ENCODE measurements around the gene DHDH.

DHDH gene

GRCh38 chr19:48961673-48962028 lies 28.2 kb downstream of the DHDH start:
- peaks cover 35% of the 10 kb centered on the region for H3K4me1 ChIP-seq (ENCODE audit: insufficient read depth, low read length)
- TF ChIP-seq EZH2 (IDR thresholded peaks at IDR 0.05; ENCODE audit: borderline replicate concordance, low read depth, low read length, severe bottlenecking), result no peak
- TF ChIP-seq CTCF (IDR thresholded peaks at IDR 0.05; ENCODE audit: borderline replicate concordance, extremely low read depth, low read length, poor library complexity, severe bottlenecking), result no peak
- H3K27ac ChIP-seq (ENCODE audit: low read length), result no peak overlapping the region
- H3K4me3 ChIP-seq (ENCODE audit: low read depth in 1 of 2, low read length in 2 of 2), result no peak overlapping the region
- no peak overlapping the region for H3K9ac ChIP-seq (ENCODE audit: low read depth, low read length)
- no peak overlapping the region for H2AFZ ChIP-seq (ENCODE audit: low read depth, low read length)
- H3K79me2 ChIP-seq (ENCODE audit: insufficient read depth, low read length), result peaks cover 28% of the 10 kb centered on the region
- ATAC-seq (ENCODE audit: insufficient read depth, low read depth), result no peak
- DNase-seq, result no peak
- no peaks in the 10 kb centered on the region for H3K27me3 ChIP-seq (ENCODE audit: insufficient read depth, low read length, poor library complexity)
- peaks cover 8% of the 10 kb centered on the region for H4K20me1 ChIP-seq (ENCODE audit: insufficient read depth, low read length)
- H3K36me3 ChIP-seq (ENCODE audit: insufficient read depth, low read length), result peaks cover 17% of the 10 kb centered on the region
- H3K9me3 ChIP-seq (ENCODE audit: insufficient read depth, low read length, severe bottlenecking), result no peaks in the 10 kb centered on the region
- H3K4me2 ChIP-seq (ENCODE audit: insufficient read depth, low read length), result no peak overlapping the region

GRCh38 chr19:48962029-48962848 lies 28.7 kb downstream of the DHDH start:
- H3K36me3 ChIP-seq (ENCODE audit: insufficient read depth, low read length), result peaks cover 19% of the 10 kb centered on the region
- no peaks in the 10 kb centered on the region for H3K27me3 ChIP-seq (ENCODE audit: insufficient read depth, low read length, poor library complexity)
- H2AFZ ChIP-seq (ENCODE audit: low read depth, low read length), result no peak overlapping the region
- peaks cover 11% of the 10 kb centered on the region for H4K20me1 ChIP-seq (ENCODE audit: insufficient read depth, low read length)
- H3K9ac ChIP-seq (ENCODE audit: low read depth, low read length), result no peak overlapping the region
- no peak for ATAC-seq (ENCODE audit: insufficient read depth, low read depth)
- peaks cover 37% of the 10 kb centered on the region for H3K4me1 ChIP-seq (ENCODE audit: insufficient read depth, low read length)
- H3K9me3 ChIP-seq (ENCODE audit: insufficient read depth, low read length, severe bottlenecking), result no peaks in the 10 kb centered on the region
- H3K79me2 ChIP-seq (ENCODE audit: insufficient read depth, low read length), result peaks cover 28% of the 10 kb centered on the region
- no peak overlapping the region for H3K4me2 ChIP-seq (ENCODE audit: insufficient read depth, low read length)
- TF ChIP-seq CTCF (IDR thresholded peaks at IDR 0.05; ENCODE audit: borderline replicate concordance, extremely low read depth, low read length, poor library complexity, severe bottlenecking) (no peak), EZH2 (IDR thresholded peaks at IDR 0.05; ENCODE audit: borderline replicate concordance, low read depth, low read length, severe bottlenecking) (no peak)
- H3K4me3 ChIP-seq (ENCODE audit: low read depth in 1 of 2, low read length in 2 of 2), result no peak overlapping the region
- no peak for DNase-seq
- no peak overlapping the region for H3K27ac ChIP-seq (ENCODE audit: low read length)

DNA sequence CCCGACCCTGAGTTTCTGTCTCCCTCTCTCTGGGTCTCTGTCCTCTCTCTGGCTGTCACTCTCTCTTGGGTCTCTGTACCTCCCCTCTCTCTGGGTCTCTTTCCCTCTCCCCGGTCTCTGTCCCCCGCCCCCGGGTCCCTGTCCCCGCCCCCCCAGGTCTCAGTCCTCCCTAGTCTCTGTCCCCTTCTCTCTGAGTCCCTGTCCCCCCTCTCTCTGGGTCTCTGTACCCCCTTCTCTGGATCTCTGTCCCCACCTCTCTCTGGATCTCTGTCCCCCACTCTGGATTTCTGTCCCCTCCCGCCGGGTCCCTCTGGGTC lies 29.3 kb downstream of the DHDH start:
- H3K27ac ChIP-seq (ENCODE audit: low read length), result no peak overlapping the region
- ATAC-seq (ENCODE audit: insufficient read depth, low read depth) (no peak), DNase-seq (no peak)
- no peak overlapping the region for H3K4me2 ChIP-seq (ENCODE audit: insufficient read depth, low read length)
- TF ChIP-seq CTCF (IDR thresholded peaks at IDR 0.05; ENCODE audit: borderline replicate concordance, extremely low read depth, low read length, poor library complexity, severe bottlenecking) (no peak), EZH2 (IDR thresholded peaks at IDR 0.05; ENCODE audit: borderline replicate concordance, low read depth, low read length, severe bottlenecking) (no peak)
- H3K9ac ChIP-seq (ENCODE audit: low read depth, low read length), result no peak overlapping the region
- peaks cover 11% of the 10 kb centered on the region for H4K20me1 ChIP-seq (ENCODE audit: insufficient read depth, low read length)
- H3K79me2 ChIP-seq (ENCODE audit: insufficient read depth, low read length), result peaks cover 27% of the 10 kb centered on the region
- no peak overlapping the region for H2AFZ ChIP-seq (ENCODE audit: low read depth, low read length)
- H3K4me3 ChIP-seq (ENCODE audit: low read depth in 1 of 2, low read length in 2 of 2), result no peak overlapping the region
- no peaks in the 10 kb centered on the region for H3K27me3 ChIP-seq (ENCODE audit: insufficient read depth, low read length, poor library complexity)
- H3K4me1 ChIP-seq (ENCODE audit: insufficient read depth, low read length), result peaks cover 37% of the 10 kb centered on the region
- H3K36me3 ChIP-seq (ENCODE audit: insufficient read depth, low read length), result peaks cover 24% of the 10 kb centered on the region
- H3K9me3 ChIP-seq (ENCODE audit: insufficient read depth, low read length, severe bottlenecking), result no peaks in the 10 kb centered on the region

Data from DND-41 (cell line).